ENCODE results near the gene RNF223.
"Not testable (repeated sequence)": the region's sequence is repeated elsewhere in the genome, so short reads cannot be mapped to it uniquely, and the experiment has no call there.

Gene RNF223

GRCh38 chr1:1106510-1107221 is 32.6 kb upstream of the RNF223 start:
- no peak for DNase-seq

- not testable (repeated sequence) for DNase-seq
Observed at GRCh38 chr1:1104152-1104551, 30.0 kb upstream of the RNF223 start.

GRCh38 chr1:1101503-1101902 is 27.4 kb upstream of the RNF223 start:
- DNase-seq, result no peak

GRCh38 chr1:1100296-1100695 is 26.2 kb upstream of the RNF223 start:
- no peak for DNase-seq

GRCh38 chr1:1099506-1100183 is 25.5 kb upstream of the RNF223 start:
- no peak for DNase-seq

GRCh38 chr1:1098681-1099421 is 24.7 kb upstream of the RNF223 start:
- DNase-seq, result no peak

GRCh38 chr1:1096136-1096535 is 22.0 kb upstream of the RNF223 start:
- DNase-seq, result not testable (repeated sequence)

- no peak for DNase-seq
Observed at GRCh38 chr1:1094981-1095380, 20.9 kb upstream of the RNF223 start.

- no peak for DNase-seq
Observed at GRCh38 chr1:1093610-1093943, 19.5 kb upstream of the RNF223 start.

- no peak for DNase-seq
Observed at GRCh38 chr1:1092894-1093609, 18.9 kb upstream of the RNF223 start.

- DNase-seq, result no peak
Observed at GRCh38 chr1:1092149-1092855, 18.2 kb upstream of the RNF223 start.

GRCh38 chr1:1091344-1092148 is 17.4 kb upstream of the RNF223 start:
- DNase-seq, result no peak

GRCh38 chr1:1090424-1091343 is 16.6 kb upstream of the RNF223 start:
- no peak for DNase-seq

GRCh38 chr1:1089731-1090423 is 15.8 kb upstream of the RNF223 start:
- no peak for DNase-seq

GRCh38 chr1:1088801-1089680 is 14.9 kb upstream of the RNF223 start:
- no peak for DNase-seq

GRCh38 chr1:1088029-1088800 is 14.1 kb upstream of the RNF223 start:
- no peak for DNase-seq

- no peak for DNase-seq
Observed at GRCh38 chr1:1087351-1088028, 13.4 kb upstream of the RNF223 start.

- no peak for DNase-seq
Observed at GRCh38 chr1:1086911-1087341, 12.8 kb upstream of the RNF223 start.
